AML-193 (cell line): ENCODE results near the gene NACC2.

Experiments used
- DNase-seq, 2 experiments: peaks; one replicate each; lab custom pipeline; 2025; lab: John Stamatoyannopoulos, UW

The NACC2 gene

GRCh38 chr9:136057236-136058081 is 37.6 kb downstream of the NACC2 start:
- no peak for DNase-seq

- DNase-seq: no peak
Measured at GRCh38 chr9:136056546-136057235, 38.4 kb downstream of the NACC2 start.

- DNase-seq: no peak
Measured at GRCh38 chr9:136055715-136056545, 39.2 kb downstream of the NACC2 start.

GRCh38 chr9:136054798-136055714 is 40.0 kb downstream of the NACC2 start:
- no peak for DNase-seq

GRCh38 chr9:136054146-136054545 is 40.9 kb downstream of the NACC2 start:
- no peak for DNase-seq

GRCh38 chr9:136053757-136054142 is 41.3 kb downstream of the NACC2 start:
- DNase-seq: no peak

- DNase-seq: no peak
Measured at GRCh38 chr9:136052991-136053756, 41.9 kb downstream of the NACC2 start.

GRCh38 chr9:136052472-136052880 is 42.6 kb downstream of the NACC2 start:
- no peak for DNase-seq

GRCh38 chr9:136051837-136052471 is 43.1 kb downstream of the NACC2 start:
- peak in 1 of 2 experiments; percentile 11 for DNase-seq

GRCh38 chr9:136051453-136051836 is 43.6 kb downstream of the NACC2 start:
- no peak for DNase-seq

- no peak for DNase-seq
Measured at GRCh38 chr9:136050701-136051452, 44.2 kb downstream of the NACC2 start.

GRCh38 chr9:136050266-136050700 is 44.8 kb downstream of the NACC2 start:
- DNase-seq: no peak

- no peak for DNase-seq
Measured at GRCh38 chr9:136049491-136050265, 45.4 kb downstream of the NACC2 start.

GRCh38 chr9:136048560-136049411 is 46.3 kb downstream of the NACC2 start:
- no peak for DNase-seq

- DNase-seq: no peak
Measured at GRCh38 chr9:136047775-136048559, 47.1 kb downstream of the NACC2 start.

- DNase-seq: no peak
Measured at GRCh38 chr9:136047076-136047774, 47.9 kb downstream of the NACC2 start.
